A549 (cell line): ENCODE results near the gene DLL4. TPM values are rescaled to one million over a fixed set of nuclear protein-coding genes. Genes with fewer than 3 reads are reported as not detected.

Experiments
- ATAC-seq, 2 experiments: fragments of 200-7000 bp in 1 of 2; fragments of >200 bp in 1 of 2; cut with Nextera tagmentation in 1 of 2; cut with Tn5 transposase in 1 of 2; 3 replicates each; pipeline versions ENCODE4 v1.8.0 to v1.9.1; 2018 to 2020; ENCODE audit warnings: mild to moderate bottlenecking in 1 of 2, moderate library complexity in 1 of 2
- CTCF ChIA-PET: fragments of 300-600 bp; sonication (Branson Sonifier 250); formaldehyde crosslinking; extraction: SDS; loops from one replicate; lab custom pipeline; 2021; ENCODE audit warnings: antibody characterized with exemption, inconsistent platforms; lab: Yijun Ruan, JAX
- POLR2A ChIA-PET: fragments of 350-600 bp; formaldehyde crosslinking; extraction: SDS; loops from one replicate; lab custom pipeline; 2021; ENCODE audit warnings: antibody characterized with exemption, inconsistent platforms; lab: Yijun Ruan, JAX
- DNase-seq, 2 experiments: peaks; one replicate each; pipeline versions ENCODE4 v3.0.0 to v3.0.0-alpha.2; 2011 to 2016; ENCODE audit warnings: low read depth in 1 of 2, low spot score in 1 of 2
- FAIRE-seq: peaks from 2 replicates; lab custom pipeline; 2011; peaks lifted over from hg19 to GRCh38; lab: Jason Lieb, UNC
- H3K27ac ChIP-seq, 2 experiments: fragments of >200 bp; sonication (Bioruptor Twin); formaldehyde crosslinking; 3 replicates each; pipeline ENCODE4 v1.5.1; 2016 to 2017
- H3K4me1 ChIP-seq: fragments of >200 bp; sonication (Bioruptor Twin); formaldehyde crosslinking; 3 replicates; pipeline ENCODE4 v1.6.1; 2016
- H3K4me2 ChIP-seq: fragments of >200 bp; sonication (Bioruptor Twin); formaldehyde crosslinking; 3 replicates; pipeline ENCODE4 v1.6.1; 2016
- H3K4me3 ChIP-seq: fragments of >200 bp; sonication (Bioruptor Twin); formaldehyde crosslinking; 3 replicates; pipeline ENCODE4 v1.5.1; 2016
- H3K9me3 ChIP-seq: fragments of >200 bp; sonication (Bioruptor Twin); formaldehyde crosslinking; 3 replicates; pipeline ENCODE4 v1.6.1; 2016
- BCL3 ChIP-seq: fragments of >200 bp; sonication (Bioruptor Twin); formaldehyde crosslinking; IDR thresholded peaks from 3 replicates; pipeline ENCODE4 v1.6.1; 2016
- CBX8 ChIP-seq: fragments of 200-600 bp; sonication (generic); IDR thresholded peaks from 2 replicates; pipeline ENCODE4 v1.6.1; 2016
- CHD4 ChIP-seq: fragments of 200-600 bp; sonication (generic); IDR thresholded peaks from 2 replicates; pipeline ENCODE4 v1.6.1; 2016; ENCODE audit warnings: antibody characterized with exemption, mild to moderate bottlenecking, borderline replicate concordance
- EP300 ChIP-seq, 2 experiments: fragments of >200 bp; sonication (Bioruptor Twin); formaldehyde crosslinking; IDR thresholded peaks; 2 replicates in 1 of 2; 3 replicates in 1 of 2; pipeline ENCODE4 v1.6.1; 2016 to 2017
- ESRRA ChIP-seq: fragments of 150-350 bp; IDR thresholded peaks from 2 replicates; pipeline ENCODE4 v1.6.1; 2014; ENCODE audit warnings: mild to moderate bottlenecking, low read length, borderline replicate concordance
- FOSB ChIP-seq: fragments of 250-450 bp; sonication (Bioruptor Pico); IDR thresholded peaks from 2 replicates; pipeline ENCODE4 v1.5.0; 2020; ENCODE audit warnings: mild to moderate bottlenecking, moderate library complexity
- FOXS1 ChIP-seq: fragments of 250-450 bp; sonication (Bioruptor Pico); IDR thresholded peaks from 2 replicates; pipeline ENCODE4 v1.5.0; 2020; ENCODE audit warnings: mild to moderate bottlenecking, moderate library complexity
- GATA3 ChIP-seq: IDR thresholded peaks from 2 replicates; pipeline ENCODE4 v1.6.1; 2012; ENCODE audit warnings: borderline replicate concordance
- HDAC2 ChIP-seq: fragments of 200-600 bp; sonication (generic); IDR thresholded peaks from 2 replicates; pipeline ENCODE4 v1.6.1; 2016
- HES2 ChIP-seq: fragments of >200 bp; sonication (Bioruptor Twin); formaldehyde crosslinking; IDR thresholded peaks from 2 replicates; pipeline ENCODE4 v1.6.1; 2016
- HEYL ChIP-seq: fragments of 250-450 bp; sonication (Bioruptor Pico); IDR thresholded peaks from 2 replicates; pipeline ENCODE4 v1.8.0; 2021; ENCODE audit warnings: mild to moderate bottlenecking, moderate library complexity
- HMGXB4 ChIP-seq: fragments of 250-450 bp; sonication (Bioruptor Pico); IDR thresholded peaks from 2 replicates; pipeline ENCODE4 v1.5.0; 2021; ENCODE audit warnings: mild to moderate bottlenecking, moderate library complexity, borderline replicate concordance
- HOXA7 ChIP-seq: fragments of 250-450 bp; sonication (Bioruptor Pico); IDR thresholded peaks from 2 replicates; pipeline ENCODE4 v1.5.0; 2020; ENCODE audit warnings: mild to moderate bottlenecking, moderate library complexity
- JUN ChIP-seq, 2 experiments: fragments of >200 bp; sonication (Bioruptor Twin); formaldehyde crosslinking; IDR thresholded peaks; 2 replicates in 1 of 2; 3 replicates in 1 of 2; pipeline ENCODE4 v1.6.1; 2016 to 2017
- JUNB ChIP-seq: fragments of >200 bp; sonication (Bioruptor Twin); formaldehyde crosslinking; IDR thresholded peaks from 2 replicates; pipeline ENCODE4 v1.6.1; 2016
- KDM1A ChIP-seq: fragments of 200-600 bp; sonication (generic); IDR thresholded peaks from 2 replicates; pipeline ENCODE4 v1.6.1; 2016; ENCODE audit warnings: low read depth, mild to moderate bottlenecking
- MAZ ChIP-seq: fragments of 150-350 bp; IDR thresholded peaks from 2 replicates; pipeline ENCODE4 v1.6.1; 2014; ENCODE audit warnings: antibody characterized with exemption, low read depth, low read length, borderline replicate concordance
- NR3C1 ChIP-seq: fragments of >200 bp; sonication (Bioruptor Twin); formaldehyde crosslinking; IDR thresholded peaks from 3 replicates; pipeline ENCODE4 v1.6.1; 2017
- PHF8 ChIP-seq: fragments of 200-600 bp; sonication (generic); IDR thresholded peaks from 2 replicates; pipeline ENCODE4 v1.6.1; 2016; ENCODE audit warnings: low read depth, mild to moderate bottlenecking, antibody characterized with exemption, moderate library complexity, borderline replicate concordance
- RCOR1 ChIP-seq: fragments of 150-350 bp; IDR thresholded peaks from 2 replicates; pipeline ENCODE4 v1.6.1; 2014; ENCODE audit warnings: antibody characterized with exemption, low read length, low read depth
- RFX5 ChIP-seq: fragments of 450-650 bp; IDR thresholded peaks from 2 replicates; pipeline ENCODE4 v1.7.1; 2014; ENCODE audit warnings: antibody characterized with exemption, mild to moderate bottlenecking, moderate library complexity
- RNF2 ChIP-seq: fragments of 200-600 bp; sonication (generic); IDR thresholded peaks from 2 replicates; pipeline ENCODE4 v1.6.1; 2016; ENCODE audit warnings: low read depth, mild to moderate bottlenecking, antibody characterized with exemption, moderate library complexity, borderline replicate concordance
- SMC3 ChIP-seq: fragments of >200 bp; sonication (Bioruptor Twin); formaldehyde crosslinking; IDR thresholded peaks from 3 replicates; pipeline ENCODE4 v1.6.1; 2018; ENCODE audit warnings: inconsistent platforms
- TFCP2L1 ChIP-seq: fragments of 250-450 bp; sonication (Bioruptor Pico); IDR thresholded peaks from 2 replicates; pipeline ENCODE4 v1.5.0; 2021; ENCODE audit warnings: mild to moderate bottlenecking
- USF2 ChIP-seq: fragments of 450-650 bp; IDR thresholded peaks from 2 replicates; pipeline ENCODE4 v1.6.1; 2014; ENCODE audit warnings: antibody characterized with exemption
- ZFP36 ChIP-seq: fragments of 450-650 bp; IDR thresholded peaks from 2 replicates; pipeline ENCODE4 v1.6.1; 2014; ENCODE audit warnings: borderline replicate concordance; ENCODE audit not compliant: partially characterized antibody
- ZNF302 ChIP-seq: fragments of 250-450 bp; sonication (Bioruptor Pico); IDR thresholded peaks from 2 replicates; pipeline ENCODE4 v1.9.0; 2021; ENCODE audit warnings: inconsistent platforms, mild to moderate bottlenecking, moderate library complexity
- WGBS: methylation state at CpG from one replicate; pipeline ENCODE4 v1.1.6; 2017; ENCODE audit errors: missing lambda C conversion rate; 5-methylcytosine and 5-hydroxymethylcytosine counted together
- polyA plus RNA-seq, 4 experiments: library from polyadenylated mRNA; depleted of rRNA in 3 of 4; stranded (reverse); fragments of >200 nt; fragmentation: RNase III in 1 of 4; extraction: RNeasy Plus Mini Kit Qiagen cat#74134 plus additional on column Dnase treatment in 1 of 4; gene quantifications; 2 replicates in 3 of 4; 3 replicates in 1 of 4; pipeline ENCODE4 v1.2.3, GENCODE V29; 2011 to 2017

The DLL4 gene
- polyA plus RNA-seq, 2 of the 4 experiments (the other 2 are of a cell fraction) = 0.09 to 0.28 TPM

- H3K27ac ChIP-seq = no peak overlapping the region
- ATAC-seq = no peak
- POLR2A ChIA-PET = no interaction called here
- H3K9me3 ChIP-seq = no peaks in the 10 kb centered on the region
- TF ChIP-seq GATA3 = no peak
- no peak for TF ChIP-seq RCOR1
- no peak for TF ChIP-seq RFX5
- no peak for TF ChIP-seq USF2
- TF ChIP-seq SMC3 = no peak
- TF ChIP-seq ZNF302 (CRISPR knock-in tag) = no peak
- FAIRE-seq = no peak
- DNase-seq = no peak
- H3K4me1 ChIP-seq = peaks cover 27% of the 10 kb centered on the region; the same call in 2 of the 3 replicates
- CTCF ChIA-PET = interaction anchor here (3.4 kb wide), 1 partner anchor 31 kb away, joined by 15 read pairs; no protein-coding TSS in a partner anchor
- 93% methylated on average over 6 of the region's 6 CpGs for WGBS
- H3K4me2 ChIP-seq = no peak overlapping the region
- no peak overlapping the region for H3K4me3 ChIP-seq
Measured at GRCh38 chr15:40934457-40934856, 5.3 kb downstream of the DLL4 start.

GRCh38 chr15:40936234-40936708 is 7.1 kb downstream of the DLL4 start:
- no peak for FAIRE-seq
- ChIA-PET CTCF (interaction anchor here (0.9 to 3.4 kb wide), 4 partner anchors 19 to 248 kb away, joined by 3 to 15 read pairs (median 4); no protein-coding TSS in a partner anchor), POLR2A (no interaction called here)
- Histone ChIP-seq H3K4me1 (peaks cover 25% of the 10 kb centered on the region), H3K4me2 (no peak overlapping the region), H3K4me3 (no peak overlapping the region), H3K9me3 (no peaks in the 10 kb centered on the region), H3K27ac (no peak overlapping the region)
- no peak for ATAC-seq
- WGBS = 97% methylated on average over 11 of the region's 31 CpGs
- TF ChIP-seq HEYL (CRISPR knock-in tag) (no peak), MAZ (no peak), ESRRA (no peak), FOXS1 (no peak), HES2 (no peak), HDAC2 (no peak), JUN (IDR thresholded peaks at IDR 0.05) (no peak)
- no peak for DNase-seq

GRCh38 chr15:40936709-40937666 is 7.8 kb downstream of the DLL4 start:
- Histone ChIP-seq H3K4me3 (no peak overlapping the region), H3K9me3 (no peaks in the 10 kb centered on the region), H3K27ac (no peak overlapping the region), H3K4me2 (no peak overlapping the region), H3K4me1 (peaks cover 25% of the 10 kb centered on the region)
- CTCF ChIA-PET = interaction anchor here (0.9 to 3.4 kb wide), 8 partner anchors 9 to 247 kb away, joined by 3 to 15 read pairs (median 4); no protein-coding TSS in a partner anchor
- POLR2A ChIA-PET = no interaction called here
- WGBS = 78% methylated on average over 13 of the region's 15 CpGs
- no peak for ATAC-seq
- FAIRE-seq = no peak
- TF ChIP-seq ZFP36 (no peak), JUNB (no peak), FOSB (CRISPR knock-in tag) (no peak), KDM1A (no peak), HMGXB4 (no peak), RCOR1 (no peak), EP300 (IDR thresholded peaks at IDR 0.05) (no peak), CHD4 (no peak), GATA3 (no peak), FOXS1 (no peak), CBX8 (no peak), PHF8 (no peak), HOXA7 (CRISPR knock-in tag) (no peak), BCL3 (no peak), HDAC2 (no peak), TFCP2L1 (no peak), RNF2 (no peak), RFX5 (no peak), NR3C1 (no peak)
- DNase-seq = no peak
